GM19463 (cell line): Measurements from ENCODE around the gene OR51B2.
"Not testable (repeated sequence)": the region's sequence is repeated elsewhere in the genome, so short reads cannot be mapped to it uniquely, and the experiment has no call there.

Experiments used
- ATAC-seq: cut with Tn5 transposase; IDR thresholded peaks from one replicate; pipeline ENCODE4 v1.9.1; 2021; ENCODE audit warnings: mild to moderate bottlenecking, moderate library complexity; ENCODE audit not compliant: unreplicated experiment

Gene OR51B2, protein sequence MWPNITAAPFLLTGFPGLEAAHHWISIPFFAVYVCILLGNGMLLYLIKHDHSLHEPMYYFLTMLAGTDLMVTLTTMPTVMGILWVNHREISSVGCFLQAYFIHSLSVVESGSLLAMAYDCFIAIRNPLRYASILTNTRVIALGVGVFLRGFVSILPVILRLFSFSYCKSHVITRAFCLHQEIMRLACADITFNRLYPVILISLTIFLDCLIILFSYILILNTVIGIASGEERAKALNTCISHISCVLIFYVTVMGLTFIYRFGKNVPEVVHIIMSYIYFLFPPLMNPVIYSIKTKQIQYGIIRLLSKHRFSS

DNA sequence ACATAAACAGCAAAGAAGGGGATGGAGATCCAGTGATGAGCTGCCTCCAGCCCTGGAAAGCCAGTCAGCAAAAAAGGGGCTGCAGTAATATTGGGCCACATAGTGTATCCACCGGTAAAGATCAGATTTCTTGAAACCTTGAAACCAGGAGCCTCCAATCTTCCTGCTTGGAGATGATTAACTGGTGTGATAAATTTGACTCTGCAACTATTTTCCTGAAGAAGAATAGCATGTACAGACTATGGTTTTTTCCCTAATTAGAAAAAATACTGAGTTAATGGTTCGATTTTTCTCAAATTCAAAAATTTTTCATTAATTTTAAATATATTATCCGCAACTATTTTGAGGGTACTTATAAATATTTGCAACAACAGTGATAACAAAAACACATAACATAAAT is at the start of gene OR51B2:
Gene OR51B2, minus strand, starts transcription at position 101 of the 400 bp plus-strand sequence. Its CDS starts 0 bp downstream, at position 101.
- ATAC-seq = no peak

DNA sequence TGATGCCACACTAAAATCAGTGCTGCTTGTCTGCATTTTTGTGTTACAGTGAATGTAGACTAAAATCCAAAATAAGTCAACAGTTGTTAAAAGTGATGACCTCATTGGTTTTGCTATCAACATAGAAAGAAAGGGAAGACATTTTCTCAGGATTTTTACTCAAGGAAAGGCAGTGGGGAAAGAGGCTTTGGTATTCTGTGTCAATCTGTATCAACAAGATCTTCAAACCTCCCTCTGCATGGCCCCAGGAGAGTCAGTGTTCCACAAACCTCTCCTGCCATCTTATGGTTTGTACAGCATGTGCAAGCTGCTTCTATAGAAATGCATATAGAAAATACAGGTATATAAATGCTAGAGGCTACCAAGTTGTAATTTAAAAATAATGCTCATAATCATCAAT is 45.7 kb upstream of the OR51B2 start:
- peak; percentile 53 for ATAC-seq

DNA sequence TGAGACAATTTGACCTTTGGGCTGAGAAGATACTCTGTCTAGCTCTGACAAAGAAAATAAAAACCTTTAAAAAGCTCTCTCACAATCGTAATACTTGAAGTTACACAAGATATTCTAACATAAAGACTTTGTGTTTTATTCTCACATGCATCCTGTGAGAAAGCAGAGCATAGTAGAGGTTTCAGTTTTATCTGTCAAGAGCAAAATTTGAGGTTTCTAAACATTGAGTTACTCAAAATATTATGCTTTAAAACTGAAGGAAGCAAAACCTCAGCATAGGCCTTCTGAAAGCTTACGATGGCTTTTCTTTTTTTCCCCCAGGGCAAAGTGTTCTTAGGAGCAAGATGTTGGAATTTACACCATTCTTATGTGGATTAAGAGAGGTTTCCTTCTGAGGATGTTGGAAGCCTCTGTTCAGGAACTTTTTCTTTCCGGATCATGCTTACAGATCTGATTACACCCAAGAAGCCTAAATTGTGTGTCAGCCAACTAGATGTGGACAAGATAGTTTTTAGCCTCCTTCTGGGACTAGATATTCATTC is 44.5 kb upstream of the OR51B2 start:
- no peak for ATAC-seq

DNA sequence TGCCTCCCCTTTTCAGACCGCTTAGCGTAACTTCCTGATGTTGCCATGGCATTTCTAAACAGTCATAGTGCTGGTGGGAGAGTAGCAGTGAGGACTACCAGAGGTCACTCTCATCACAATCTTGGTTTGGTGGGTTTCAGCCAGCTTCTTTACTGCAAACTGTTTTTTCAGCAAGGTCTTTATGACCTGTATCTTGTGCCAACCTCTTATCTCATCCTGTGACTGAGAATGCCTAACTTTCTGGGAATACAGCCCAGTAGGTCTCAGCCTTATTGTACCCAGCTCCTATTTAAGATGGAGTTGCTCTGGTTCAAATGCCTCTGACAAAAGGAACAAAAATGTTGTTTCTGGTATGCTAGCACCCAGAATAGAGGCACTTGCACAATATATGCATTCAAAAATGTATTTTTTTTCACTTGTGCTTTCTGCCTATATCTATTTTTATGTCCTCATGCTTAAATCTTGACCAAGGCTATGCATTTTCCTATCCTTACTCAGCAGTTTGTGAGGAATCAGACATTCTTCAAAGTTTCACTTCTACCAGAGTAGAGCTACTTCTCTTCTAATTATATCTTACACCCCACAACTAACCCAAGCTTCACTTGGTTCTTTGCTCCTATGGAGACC is 43.5 kb upstream of the OR51B2 start:
- no peak for ATAC-seq

DNA sequence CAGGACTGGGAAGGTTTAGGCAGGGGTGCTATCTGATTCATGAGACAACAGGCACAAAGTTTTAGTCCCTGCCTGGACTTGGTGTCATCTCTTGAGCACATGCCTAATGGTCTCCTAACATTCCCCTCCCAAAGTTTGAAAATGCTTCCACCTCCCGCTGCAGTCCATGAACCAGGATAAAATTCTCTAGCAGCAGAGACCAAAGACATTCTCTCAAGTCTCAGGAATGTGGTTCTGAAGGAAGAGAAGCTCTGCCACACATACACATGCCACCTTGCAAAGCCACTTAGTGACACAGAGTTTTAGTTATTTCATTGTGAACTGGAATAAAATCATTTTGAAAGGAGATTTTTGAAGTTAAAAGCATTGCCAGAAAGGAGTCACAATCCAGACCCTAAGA is 42.8 kb upstream of the OR51B2 start:
- ATAC-seq = no peak

DNA sequence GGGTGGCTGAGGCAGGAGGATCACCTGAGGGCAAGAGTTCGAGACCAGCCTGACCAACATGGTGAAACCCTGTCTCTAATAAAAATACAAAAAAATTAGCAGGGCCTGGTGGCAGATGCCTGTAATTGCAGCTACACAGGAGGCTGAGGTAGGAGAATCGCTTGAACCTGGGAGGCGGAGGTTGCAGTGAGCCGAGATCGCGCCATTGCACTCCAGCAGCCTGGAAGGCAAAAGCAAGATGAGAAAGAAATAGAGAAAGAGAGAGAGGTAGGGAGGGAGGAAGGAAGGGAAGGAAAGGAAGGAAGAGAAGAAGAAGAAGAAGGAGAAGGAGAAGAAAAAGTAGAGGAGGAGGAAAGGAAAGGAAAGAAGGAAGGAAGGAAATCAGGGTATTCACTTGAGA is 42.3 kb upstream of the OR51B2 start:
- not testable (repeated sequence) for ATAC-seq

DNA sequence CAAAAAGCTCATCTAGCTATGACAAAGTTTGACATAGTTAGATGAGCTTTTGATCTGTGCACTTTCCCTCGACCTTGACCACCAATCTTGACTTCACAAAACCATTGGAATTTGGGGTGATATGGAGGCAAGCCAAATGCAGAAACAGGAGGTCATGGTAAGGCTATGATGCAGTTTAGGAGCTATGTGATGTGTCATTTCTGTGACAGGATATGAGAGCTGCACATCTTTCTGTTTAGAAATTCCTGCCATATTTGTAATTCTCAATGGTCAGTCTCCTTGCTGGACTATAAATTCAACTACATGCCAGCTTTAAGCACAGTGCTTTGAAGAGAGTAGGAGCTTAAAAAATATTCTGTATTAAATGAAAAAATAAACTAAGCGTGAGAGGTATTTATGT is 40.1 kb upstream of the OR51B2 start:
- no peak for ATAC-seq

DNA sequence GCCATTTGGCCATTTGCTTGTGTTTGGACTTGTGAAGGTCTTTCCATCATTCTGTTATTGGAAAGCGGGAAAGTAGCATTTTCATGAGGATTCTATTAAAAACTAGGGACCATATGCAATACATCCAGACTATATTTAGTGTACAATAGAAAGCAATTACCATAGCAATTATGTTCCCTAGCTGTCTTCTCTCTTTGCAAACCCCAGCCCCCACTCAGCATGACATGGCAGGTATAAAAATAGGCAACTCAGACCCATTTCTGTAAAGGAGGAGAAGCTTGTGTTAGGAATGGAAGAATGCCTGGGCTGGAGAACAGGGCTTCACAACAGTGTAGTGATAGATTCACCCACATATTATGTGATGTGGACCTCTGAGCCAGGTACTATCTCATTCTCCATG is 39.6 kb upstream of the OR51B2 start:
- no peak for ATAC-seq

DNA sequence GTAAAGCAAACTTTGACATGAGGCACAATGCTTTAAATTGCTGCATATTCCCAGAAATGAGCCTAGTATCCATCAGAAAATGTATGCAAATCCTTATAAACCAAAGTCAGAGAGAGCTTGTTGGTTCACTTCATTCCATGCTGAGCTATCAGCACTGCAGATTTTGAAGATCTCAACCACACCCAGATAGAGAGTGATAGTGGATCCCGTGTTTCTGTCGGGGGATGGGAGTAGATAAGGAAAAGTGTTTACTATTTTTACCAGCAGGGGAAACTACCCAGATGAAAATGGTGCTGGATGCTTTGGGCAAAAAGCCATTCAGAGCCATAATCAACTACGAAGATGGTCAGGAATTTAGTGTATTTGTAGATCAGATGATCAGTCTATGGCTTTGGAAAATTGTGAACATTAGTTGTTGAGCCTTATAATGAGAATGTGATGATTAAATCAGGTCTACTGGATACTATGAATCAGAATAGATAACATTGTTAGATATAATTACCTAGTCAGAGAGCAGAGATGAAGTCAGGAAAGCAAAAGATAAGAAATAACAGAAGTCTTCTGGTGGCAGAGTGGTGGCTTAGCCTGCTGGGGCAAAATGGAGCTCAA is 38.0 kb upstream of the OR51B2 start:
- ATAC-seq = no peak

DNA sequence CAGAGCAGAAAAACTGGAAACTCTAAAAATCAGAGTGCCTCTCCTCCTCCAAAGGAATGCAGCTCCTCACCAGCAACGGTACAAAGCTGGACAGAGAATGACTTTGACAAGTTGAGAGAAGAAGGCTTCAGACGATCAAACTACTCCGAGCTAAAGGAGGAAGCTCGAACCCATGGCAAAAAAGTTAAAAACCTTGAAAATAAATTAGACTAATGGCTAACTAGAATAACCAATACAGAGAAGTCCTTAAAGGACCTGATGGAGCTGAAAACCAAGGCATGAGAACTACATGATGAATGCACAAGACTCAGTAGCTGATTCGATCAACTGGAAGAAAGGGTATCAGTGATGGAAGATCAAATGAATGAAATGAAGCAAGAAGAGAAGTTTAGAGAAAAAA is 31.9 kb upstream of the OR51B2 start:
- ATAC-seq = not testable (repeated sequence)

DNA sequence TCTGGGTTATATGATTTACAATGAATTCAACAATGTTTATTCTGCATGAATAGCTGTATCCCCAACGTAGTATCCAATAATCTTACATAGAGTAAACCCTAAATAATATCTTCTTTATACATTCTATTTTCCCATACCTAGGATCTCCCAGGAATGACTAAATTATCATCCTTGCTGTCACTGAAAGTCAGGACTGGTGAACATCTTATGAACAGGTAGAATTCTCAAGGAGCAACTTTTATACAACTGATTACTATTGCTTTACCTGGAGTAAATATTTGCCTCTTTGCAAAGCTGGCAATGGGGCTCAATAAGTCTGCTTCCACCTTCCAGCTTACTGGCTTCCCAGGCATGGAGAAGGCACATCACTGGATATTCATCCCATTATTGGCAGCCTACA is 27.1 kb upstream of the OR51B2 start, which contains the start of gene OR51B6:
Gene OR51B6, plus strand, starts transcription at position 301 of the 400 bp plus-strand sequence. Its CDS starts 0 bp downstream, at position 301.
- no peak for ATAC-seq

DNA sequence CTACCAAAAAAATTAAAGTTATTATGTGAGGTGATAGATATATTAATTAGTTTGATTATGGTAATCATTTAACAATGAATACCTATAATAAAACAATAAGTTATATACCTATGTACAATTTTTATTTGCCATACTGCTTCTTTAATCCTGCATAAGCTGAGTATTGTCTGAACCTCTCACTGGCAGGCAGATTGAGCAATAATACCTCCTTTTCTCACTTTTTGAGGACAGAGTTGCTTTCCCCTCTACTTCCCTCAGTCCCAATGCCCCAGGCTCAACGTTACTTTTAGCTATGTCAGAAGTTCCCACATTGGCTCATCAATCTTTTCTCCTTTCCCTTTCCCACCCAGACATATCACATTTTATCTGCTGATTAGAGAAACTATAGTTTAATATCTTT is 25.5 kb upstream of the OR51B2 start:
- no peak for ATAC-seq

DNA sequence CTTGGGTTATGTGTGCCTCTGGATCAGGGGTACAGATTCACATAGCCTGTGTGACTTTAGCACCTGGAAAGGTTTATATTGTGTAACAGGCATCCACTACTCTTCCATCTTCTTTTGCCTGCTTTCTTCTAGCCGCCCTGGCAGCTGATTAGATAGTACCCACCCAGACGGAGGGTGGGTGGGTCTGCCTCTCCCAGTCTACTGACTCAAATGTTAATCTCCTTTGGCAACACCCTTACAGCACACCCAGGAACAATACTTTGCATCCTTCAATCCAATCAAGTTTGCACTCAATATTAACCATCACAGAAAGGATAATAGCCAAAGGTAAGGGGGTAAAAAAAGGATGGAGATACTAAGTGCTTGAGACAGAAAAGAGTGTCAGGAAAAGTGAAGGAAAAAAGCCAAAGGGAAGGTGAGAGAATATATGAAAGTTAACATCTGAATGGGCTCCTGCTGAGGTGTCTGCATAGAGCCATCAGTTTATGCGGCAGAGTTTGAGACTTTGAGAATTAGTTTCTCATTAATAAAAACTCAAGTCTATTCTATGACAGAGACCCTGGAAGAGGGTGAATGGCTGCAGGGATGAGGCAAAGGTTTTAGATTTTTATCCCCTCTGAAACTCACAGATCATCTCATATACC is 24.6 kb upstream of the OR51B2 start:
- ATAC-seq = no peak

DNA sequence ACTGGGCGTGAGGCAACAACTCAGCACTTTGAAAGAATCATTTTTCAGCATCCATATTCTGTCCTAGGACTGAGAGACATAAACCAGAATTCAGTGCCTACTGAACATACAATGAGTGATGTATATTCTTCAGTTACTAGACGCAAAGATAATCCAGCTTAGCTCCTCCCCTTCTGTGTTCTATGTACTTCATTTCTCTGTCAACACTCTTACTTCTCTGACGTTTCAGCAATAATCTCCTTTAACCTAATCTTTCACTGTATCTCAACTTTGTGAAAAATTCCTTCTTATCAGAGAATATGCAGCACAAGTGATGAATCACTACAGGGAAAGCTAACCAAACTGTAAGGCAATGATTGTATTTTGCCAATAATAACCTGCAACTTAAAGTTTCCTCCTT is 21.7 kb upstream of the OR51B2 start:
- ATAC-seq = no peak

DNA sequence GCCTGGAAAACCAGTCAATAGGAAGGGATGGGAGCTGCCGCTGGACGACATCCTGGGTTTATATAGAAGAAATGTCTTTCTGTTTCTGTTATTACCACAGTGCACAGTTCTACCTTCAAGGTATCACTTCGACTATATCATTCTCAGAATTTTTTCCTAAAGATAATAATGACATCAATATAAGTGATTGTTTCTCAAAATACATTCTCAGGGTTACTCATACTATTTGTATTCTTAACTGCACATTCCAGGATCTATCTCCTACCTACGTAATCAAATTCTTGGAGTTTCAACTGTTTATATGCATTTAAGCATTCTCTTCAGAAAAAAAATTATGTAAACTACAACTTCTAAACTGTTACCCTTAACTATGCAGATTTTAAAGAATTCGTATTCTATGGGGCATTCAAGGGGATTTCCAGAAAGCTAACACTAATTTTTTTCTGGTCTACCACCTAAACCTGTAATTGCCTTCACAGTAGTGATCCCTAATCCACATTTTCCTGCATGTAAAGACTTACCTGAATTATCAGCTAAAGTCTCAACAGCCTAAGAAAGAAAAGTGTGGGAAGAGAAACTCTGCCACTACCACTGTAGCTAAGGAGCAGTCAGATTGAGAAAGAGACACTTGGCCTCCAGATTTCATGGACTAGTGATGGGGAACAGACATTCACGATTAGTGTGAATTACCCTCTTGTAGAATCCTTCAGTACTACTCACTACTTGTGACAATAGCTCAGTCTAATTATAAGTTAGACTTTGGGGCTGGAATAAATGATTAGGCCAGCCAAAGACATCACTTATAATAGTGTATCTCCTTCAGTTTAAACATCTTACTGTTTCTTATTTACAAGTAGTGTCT is 19.6 kb upstream of the OR51B2 start, which contains the start of gene OR51B5:
Gene OR51B5, minus strand, starts transcription at position 51 of the 862 bp plus-strand sequence. Its CDS starts 0 bp downstream, at position 51.
- no peak for ATAC-seq

DNA sequence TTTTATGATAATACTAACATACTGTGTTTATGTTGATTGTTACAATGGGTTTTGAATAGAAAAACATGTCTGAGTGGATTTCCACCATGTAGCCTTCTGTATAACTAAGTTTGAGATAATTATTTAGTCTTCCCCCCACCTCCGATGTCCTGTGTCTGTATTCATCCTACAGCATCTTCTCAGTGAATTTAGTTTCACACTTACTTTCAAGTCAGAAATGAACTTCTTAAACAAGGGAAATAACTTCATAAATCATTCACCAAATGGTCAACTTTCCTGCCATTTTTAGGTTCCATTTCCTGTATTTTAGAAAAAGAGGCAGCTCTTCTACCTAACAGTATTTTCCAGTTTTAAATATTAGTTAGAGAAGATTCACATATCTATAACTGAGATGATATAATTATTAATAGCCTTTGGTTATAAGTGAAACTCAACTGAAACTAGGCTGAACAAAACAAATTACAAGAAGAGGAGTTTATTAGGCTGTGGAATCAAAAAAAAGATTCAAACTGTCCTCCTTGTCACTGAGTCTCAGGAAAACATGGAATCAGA is 15.8 kb upstream of the OR51B2 start:
- peak; percentile 73 for ATAC-seq

DNA sequence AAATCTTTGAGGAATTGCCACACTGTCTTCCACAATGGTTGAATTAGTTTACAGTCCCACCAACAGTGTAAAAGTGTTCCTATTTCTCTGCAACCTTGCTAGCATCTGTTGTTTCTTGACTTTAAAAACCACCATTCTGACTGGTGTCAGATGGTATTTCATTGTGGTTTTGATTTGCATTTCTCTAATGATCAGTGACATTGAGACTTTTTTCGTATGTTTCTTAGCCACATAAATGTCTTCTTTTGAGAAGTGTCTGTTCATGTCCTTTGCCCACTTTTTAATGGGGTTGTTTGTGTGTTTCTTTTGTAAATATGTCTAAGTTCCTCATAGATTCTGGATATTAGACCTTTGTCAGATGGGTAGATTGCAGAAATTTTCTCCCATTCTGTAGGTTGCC is 13.2 kb upstream of the OR51B2 start:
- not testable (repeated sequence) for ATAC-seq

DNA sequence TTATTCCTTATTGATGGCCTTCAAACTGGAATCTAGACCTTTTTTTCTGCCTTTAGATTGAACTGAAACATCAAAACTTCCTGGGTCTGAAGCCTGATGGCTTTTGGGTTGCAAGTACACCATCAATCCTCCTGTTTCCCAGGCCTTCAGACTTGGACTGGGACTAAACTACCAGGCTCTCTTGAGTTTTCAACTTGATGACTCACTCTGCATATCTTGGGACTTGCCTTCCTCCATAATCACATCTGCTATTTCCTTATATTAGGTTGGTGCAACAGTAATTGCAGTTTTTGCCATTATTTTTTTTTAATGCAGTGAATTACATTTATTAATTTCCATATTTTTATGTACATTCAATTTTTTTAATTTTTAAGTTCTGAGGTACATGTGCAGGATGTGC is 12.2 kb upstream of the OR51B2 start:
- no peak for ATAC-seq

DNA sequence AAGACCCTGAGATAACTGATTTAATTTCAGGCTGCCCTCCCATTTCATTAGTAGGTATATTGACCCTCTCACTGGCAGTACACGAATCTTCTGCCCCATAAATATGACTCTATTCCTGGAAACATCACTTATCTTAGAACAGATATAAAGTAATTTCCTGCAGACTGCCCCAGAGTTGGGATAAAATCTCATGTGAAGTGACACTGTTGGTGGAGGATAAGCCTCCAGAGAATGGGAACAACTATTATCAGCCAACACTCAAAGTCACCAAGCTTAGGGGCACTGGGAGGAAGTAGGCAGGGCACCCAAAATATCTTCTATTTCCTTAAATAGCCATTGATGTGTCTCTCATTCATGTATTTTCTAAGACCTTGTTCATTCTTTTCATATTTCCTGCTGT is 11.1 kb upstream of the OR51B2 start:
- ATAC-seq = no peak

DNA sequence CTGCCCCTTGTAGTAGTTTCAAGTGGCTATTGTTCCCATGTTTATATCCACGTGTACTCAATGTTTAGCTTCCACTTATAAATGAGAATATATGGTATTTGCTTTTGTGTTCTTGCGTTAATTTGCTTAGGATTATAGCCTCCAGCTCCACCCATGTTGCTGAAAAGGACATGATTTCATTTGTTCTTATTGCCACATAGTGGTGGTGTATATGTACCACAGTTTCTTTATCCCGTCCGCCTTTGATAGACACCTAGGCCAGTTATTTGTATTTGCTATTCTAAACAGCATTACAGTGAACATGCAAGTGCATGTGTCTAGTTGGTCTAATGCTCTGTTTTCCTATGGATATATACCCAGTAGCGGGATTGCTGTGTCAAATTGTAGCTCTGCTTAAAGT is 6.8 kb downstream of the OR51B2 start:
- ATAC-seq = no peak
